Fibroblast of skin of abdomen (primary cell): ENCODE measurements around the gene TTC23.
A peak's percentile ranks its signal among the peaks of the same experiment; 100 is the strongest.

Experiments
- DNase-seq: peaks from one replicate; pipeline ENCODE4 v3.0.0-alpha.2; 2013

The TTC23 gene

GRCh38 chr15:99100245-99101173, 148.9 kb downstream of the TTC23 start:
- DNase-seq, result peak; percentile 69

GRCh38 chr15:99099661-99100060, 149.7 kb downstream of the TTC23 start:
- no peak for DNase-seq

GRCh38 chr15:99098991-99099390, 150.4 kb downstream of the TTC23 start:
- DNase-seq, result no peak

- no peak for DNase-seq
These were observed 151.0 kb downstream of the TTC23 start for GRCh38 chr15:99098426-99098825.

GRCh38 chr15:99097441-99098410, 151.7 kb downstream of the TTC23 start:
- DNase-seq, result no peak

GRCh38 chr15:99096894-99097426, 152.4 kb downstream of the TTC23 start:
- DNase-seq, result no peak

GRCh38 chr15:99096173-99096893, 153.0 kb downstream of the TTC23 start:
- DNase-seq, result no peak

GRCh38 chr15:99095626-99096025, 153.8 kb downstream of the TTC23 start:
- DNase-seq, result no peak

GRCh38 chr15:99092554-99093172, 156.7 kb downstream of the TTC23 start:
- DNase-seq, result no peak

GRCh38 chr15:99090938-99091337, 158.4 kb downstream of the TTC23 start:
- DNase-seq, result no peak

GRCh38 chr15:99090011-99090699, 159.2 kb downstream of the TTC23 start:
- DNase-seq, result no peak

GRCh38 chr15:99087405-99087943, 161.9 kb downstream of the TTC23 start:
- DNase-seq, result no peak

GRCh38 chr15:99086327-99086667, 163.1 kb downstream of the TTC23 start:
- DNase-seq, result no peak
